WTC11 (cell line): ENCODE measurements around the gene RABAC1. TPM values are rescaled to one million over a fixed set of nuclear protein-coding genes. Genes with fewer than 3 reads are reported as not detected.

Experiments
- ATAC-seq: fragments of 200-7000 bp; cut with Tn5 transposase; 2 replicates; pipeline ENCODE4 v1.10.0; 2021; ENCODE audit warnings: mild to moderate bottlenecking, moderate library complexity
- CTCF ChIA-PET: fragments of 300-600 bp; sonication (Branson Sonifier 250); formaldehyde crosslinking; loops from one replicate; lab custom pipeline; 2021; ENCODE audit warnings: antibody characterized with exemption; lab: Charles Lee
- POLR2A ChIA-PET: fragments of 350-600 bp; sonication (Branson Sonifier 250); formaldehyde crosslinking; loops from one replicate; lab custom pipeline; 2021; ENCODE audit warnings: antibody characterized with exemption; lab: Charles Lee
- DNase-seq: peaks from one replicate; pipeline ENCODE4 v3.0.0; 2021; ENCODE audit warnings: low spot score
- H3K27ac Mint-ChIP-seq: 2 replicates; pipeline ENCODE4 v1.8.0; 2021; ENCODE audit warnings: mixed read lengths
- H3K27me3 Mint-ChIP-seq: 2 replicates; pipeline ENCODE4 v1.8.0; 2021; ENCODE audit warnings: low read depth, mild to moderate bottlenecking, moderate library complexity, mixed read lengths
- H3K36me3 Mint-ChIP-seq: 2 replicates; pipeline ENCODE4 v1.8.0; 2021; ENCODE audit warnings: mixed read lengths
- H3K4me1 Mint-ChIP-seq: 2 replicates; pipeline ENCODE4 v1.8.0; 2022; ENCODE audit warnings: mixed read lengths
- H3K4me3 Mint-ChIP-seq: 2 replicates; pipeline ENCODE4 v1.8.0; 2021; ENCODE audit warnings: mild to moderate bottlenecking, moderate library complexity, mixed read lengths
- H3K9me3 Mint-ChIP-seq: 2 replicates; pipeline ENCODE4 v1.8.0; 2021; ENCODE audit warnings: mixed read lengths
- ATF1 ChIP-seq: sonication (generic); formaldehyde crosslinking; IDR thresholded peaks from 2 replicates; pipeline ENCODE4 v1.8.1; 2023; ENCODE audit warnings: mild to moderate bottlenecking, moderate library complexity, missing genetic modification reagents
- E2F5 ChIP-seq: sonication (generic); formaldehyde crosslinking; IDR thresholded peaks from 2 replicates; pipeline ENCODE4 v1.8.1; 2022; ENCODE audit warnings: mild to moderate bottlenecking, moderate library complexity, missing genetic modification reagents
- FOXJ3 ChIP-seq: sonication (generic); formaldehyde crosslinking; IDR thresholded peaks from 2 replicates; pipeline ENCODE4 v1.9.0; 2021; ENCODE audit warnings: missing genetic modification reagents, mild to moderate bottlenecking, borderline replicate concordance
- FOXK1 ChIP-seq: sonication (generic); formaldehyde crosslinking; IDR thresholded peaks from 2 replicates; pipeline ENCODE4 v1.8.0; 2022; ENCODE audit warnings: mild to moderate bottlenecking, moderate library complexity, missing genetic modification reagents
- FOXP1 ChIP-seq: sonication (generic); formaldehyde crosslinking; IDR thresholded peaks from 2 replicates; pipeline ENCODE4 v1.8.0; 2022; ENCODE audit warnings: missing genetic modification reagents, mild to moderate bottlenecking, moderate library complexity, borderline replicate concordance
- MAX ChIP-seq: sonication (generic); formaldehyde crosslinking; IDR thresholded peaks from 2 replicates; pipeline ENCODE4 v1.8.0; 2022; ENCODE audit warnings: mild to moderate bottlenecking, missing genetic modification reagents
- MYBL2 ChIP-seq: sonication (generic); formaldehyde crosslinking; IDR thresholded peaks from 2 replicates; pipeline ENCODE4 v1.8.1; 2023; ENCODE audit warnings: mild to moderate bottlenecking, moderate library complexity, missing genetic modification reagents
- NFYB ChIP-seq: sonication (generic); formaldehyde crosslinking; conservative IDR thresholded peaks from 2 replicates; pipeline ENCODE4 v1.8.0; 2022; ENCODE audit warnings: low read depth, missing genetic modification reagents
- RELA ChIP-seq: sonication (generic); formaldehyde crosslinking; IDR thresholded peaks from 2 replicates; pipeline ENCODE4 v1.8.1; 2022; ENCODE audit warnings: missing genetic modification reagents, mild to moderate bottlenecking, borderline replicate concordance
- TCF7 ChIP-seq: sonication (generic); formaldehyde crosslinking; IDR thresholded peaks from 2 replicates; pipeline ENCODE4 v1.8.0; 2022; ENCODE audit warnings: mild to moderate bottlenecking, low read depth, missing genetic modification reagents, moderate library complexity
- TP53 ChIP-seq: sonication (generic); formaldehyde crosslinking; IDR thresholded peaks from 2 replicates; pipeline ENCODE4 v1.8.1; 2023; ENCODE audit warnings: mild to moderate bottlenecking, missing genetic modification reagents
- USF1 ChIP-seq: sonication (generic); formaldehyde crosslinking; IDR thresholded peaks from 2 replicates; pipeline ENCODE4 v1.8.0; 2022; ENCODE audit warnings: mild to moderate bottlenecking, missing genetic modification reagents
- ZBTB43 ChIP-seq: sonication (generic); formaldehyde crosslinking; IDR thresholded peaks from 2 replicates; pipeline ENCODE4 v1.8.1; 2023; ENCODE audit warnings: mild to moderate bottlenecking, missing genetic modification reagents
- ZNF121 ChIP-seq: sonication (generic); formaldehyde crosslinking; IDR thresholded peaks from 2 replicates; pipeline ENCODE4 v1.8.0; 2023; ENCODE audit warnings: missing genetic modification reagents
- ZNF396 ChIP-seq: fragments of 250-450 bp; sonication (Bioruptor Pico); IDR thresholded peaks from 2 replicates; pipeline ENCODE4 v1.8.0; 2021; ENCODE audit warnings: mild to moderate bottlenecking, moderate library complexity, borderline replicate concordance
- total RNA-seq: library from RNA; stranded (reverse); gene quantifications from 3 replicates; pipeline ENCODE4 v1.2.3, GENCODE V29; 2021
- TF ChIP-seq, protein P1 (sequence below): sonication (generic); formaldehyde crosslinking; IDR thresholded peaks from 2 replicates; pipeline ENCODE4 v1.8.0; 2022; ENCODE audit warnings: mild to moderate bottlenecking, missing genetic modification reagents
- TF ChIP-seq, protein P2 (sequence below): fragments of 250-450 bp; sonication (Bioruptor Pico); conservative IDR thresholded peaks from 2 replicates; pipeline ENCODE4 v1.9.0; 2021; ENCODE audit warnings: mild to moderate bottlenecking
- TF ChIP-seq, protein P3 (sequence below): fragments of 250-450 bp; sonication (Bioruptor Pico); IDR thresholded peaks from 2 replicates; pipeline ENCODE4 v1.9.0; 2021; ENCODE audit warnings: mild to moderate bottlenecking
- TF ChIP-seq, protein P4 (sequence below): sonication (generic); formaldehyde crosslinking; IDR thresholded peaks from 2 replicates; pipeline ENCODE4 v1.8.0; 2022; ENCODE audit warnings: mild to moderate bottlenecking, missing genetic modification reagents

The RABAC1 gene
- total RNA-seq, 1 experiment from 2014 or later, result 159 TPM

GRCh38 chr19:41984961-41985360 is 25.8 kb upstream of the RABAC1 start (continued):
- TF ChIP-seq E2F5 (CRISPR knock-in tag) (no peak), FOXK1 (no peak), ZNF121 (no peak), ZBTB43 (no peak)

- ChIA-PET POLR2A (no interaction called here), CTCF (no interaction called here)
- H3K9me3 Mint-ChIP-seq, result no peaks in the 10 kb centered on the region
- H3K4me1 Mint-ChIP-seq, result no peaks in the 10 kb centered on the region
- no peak for DNase-seq
- no peak overlapping the region for H3K4me3 Mint-ChIP-seq
- no peaks in the 10 kb centered on the region for H3K27me3 Mint-ChIP-seq
- H3K36me3 Mint-ChIP-seq, result peaks cover 8% of the 10 kb centered on the region
- no peak for ATAC-seq
- no peak overlapping the region for H3K27ac Mint-ChIP-seq
- TF ChIP-seq, protein P1, sequence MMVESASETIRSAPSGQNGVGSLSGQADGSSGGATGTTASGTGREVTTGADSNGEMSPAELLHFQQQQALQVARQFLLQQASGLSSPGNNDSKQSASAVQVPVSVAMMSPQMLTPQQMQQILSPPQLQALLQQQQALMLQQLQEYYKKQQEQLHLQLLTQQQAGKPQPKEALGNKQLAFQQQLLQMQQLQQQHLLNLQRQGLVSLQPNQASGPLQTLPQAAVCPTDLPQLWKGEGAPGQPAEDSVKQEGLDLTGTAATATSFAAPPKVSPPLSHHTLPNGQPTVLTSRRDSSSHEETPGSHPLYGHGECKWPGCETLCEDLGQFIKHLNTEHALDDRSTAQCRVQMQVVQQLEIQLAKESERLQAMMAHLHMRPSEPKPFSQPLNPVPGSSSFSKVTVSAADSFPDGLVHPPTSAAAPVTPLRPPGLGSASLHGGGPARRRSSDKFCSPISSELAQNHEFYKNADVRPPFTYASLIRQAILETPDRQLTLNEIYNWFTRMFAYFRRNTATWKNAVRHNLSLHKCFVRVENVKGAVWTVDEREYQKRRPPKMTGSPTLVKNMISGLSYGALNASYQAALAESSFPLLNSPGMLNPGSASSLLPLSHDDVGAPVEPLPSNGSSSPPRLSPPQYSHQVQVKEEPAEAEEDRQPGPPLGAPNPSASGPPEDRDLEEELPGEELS (CRISPR knock-in tag), result no peak
- TF ChIP-seq MAX (no peak), TCF7 (no peak)
- TF ChIP-seq, protein P2, sequence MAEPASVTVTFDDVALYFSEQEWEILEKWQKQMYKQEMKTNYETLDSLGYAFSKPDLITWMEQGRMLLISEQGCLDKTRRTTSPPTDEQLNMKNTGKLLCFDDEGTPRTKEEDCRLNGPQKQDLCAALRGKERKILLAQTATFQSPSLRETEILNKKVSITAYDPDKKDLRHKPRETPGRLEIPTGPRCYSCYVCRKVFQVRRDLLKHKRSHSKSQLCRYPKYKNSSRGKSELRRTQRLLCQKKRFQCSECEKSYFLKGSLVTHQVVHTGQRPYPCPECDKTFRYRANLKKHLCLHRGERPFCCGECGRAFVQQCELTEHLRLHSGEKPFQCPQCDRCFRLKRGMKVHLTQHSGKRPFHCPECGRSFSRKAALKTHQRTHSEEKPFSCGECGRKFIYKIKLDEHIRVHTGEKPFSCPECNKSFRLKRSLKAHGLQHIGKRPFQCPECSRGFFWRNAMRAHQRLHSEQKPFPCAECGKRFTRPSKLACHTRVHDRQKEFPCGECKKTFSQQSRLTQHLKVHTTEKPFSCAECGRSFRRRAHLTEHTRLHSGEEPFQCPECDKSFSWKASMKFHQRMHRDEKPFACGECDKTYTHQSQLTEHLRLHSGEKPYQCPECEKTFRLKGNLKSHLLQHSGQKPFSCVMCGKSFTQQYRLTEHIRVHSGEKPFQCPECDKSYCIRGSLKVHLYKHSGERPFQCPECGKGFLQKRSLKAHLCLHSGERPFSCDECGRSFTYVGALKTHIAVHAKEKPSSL (CRISPR knock-in tag), result no peak
Observed at GRCh38 chr19:41981724-41982123, 22.6 kb upstream of the RABAC1 start.

GRCh38 chr19:41978470-41978869 is 19.3 kb upstream of the RABAC1 start:
- Mint-ChIP-seq H3K27ac (no peak overlapping the region), H3K36me3 (peaks cover 8% of the 10 kb centered on the region), H3K4me1 (no peaks in the 10 kb centered on the region), H3K27me3 (no peaks in the 10 kb centered on the region), H3K4me3 (no peak overlapping the region), H3K9me3 (no peaks in the 10 kb centered on the region)
- CTCF ChIA-PET, result interaction anchor here (1.4 to 1.5 kb wide), 2 partner anchors 50 to 56 kb away, joined by 4 read pairs; no protein-coding TSS in a partner anchor
- POLR2A ChIA-PET, result no interaction called here
- DNase-seq (no peak), ATAC-seq (no peak)
- no peak for TF ChIP-seq ATF1 (CRISPR knock-in tag)
- no peak for TF ChIP-seq FOXP1 (CRISPR knock-in tag)
- no peak for TF ChIP-seq RELA
- no peak for TF ChIP-seq FOXJ3 (CRISPR knock-in tag)
- TF ChIP-seq, protein P3, sequence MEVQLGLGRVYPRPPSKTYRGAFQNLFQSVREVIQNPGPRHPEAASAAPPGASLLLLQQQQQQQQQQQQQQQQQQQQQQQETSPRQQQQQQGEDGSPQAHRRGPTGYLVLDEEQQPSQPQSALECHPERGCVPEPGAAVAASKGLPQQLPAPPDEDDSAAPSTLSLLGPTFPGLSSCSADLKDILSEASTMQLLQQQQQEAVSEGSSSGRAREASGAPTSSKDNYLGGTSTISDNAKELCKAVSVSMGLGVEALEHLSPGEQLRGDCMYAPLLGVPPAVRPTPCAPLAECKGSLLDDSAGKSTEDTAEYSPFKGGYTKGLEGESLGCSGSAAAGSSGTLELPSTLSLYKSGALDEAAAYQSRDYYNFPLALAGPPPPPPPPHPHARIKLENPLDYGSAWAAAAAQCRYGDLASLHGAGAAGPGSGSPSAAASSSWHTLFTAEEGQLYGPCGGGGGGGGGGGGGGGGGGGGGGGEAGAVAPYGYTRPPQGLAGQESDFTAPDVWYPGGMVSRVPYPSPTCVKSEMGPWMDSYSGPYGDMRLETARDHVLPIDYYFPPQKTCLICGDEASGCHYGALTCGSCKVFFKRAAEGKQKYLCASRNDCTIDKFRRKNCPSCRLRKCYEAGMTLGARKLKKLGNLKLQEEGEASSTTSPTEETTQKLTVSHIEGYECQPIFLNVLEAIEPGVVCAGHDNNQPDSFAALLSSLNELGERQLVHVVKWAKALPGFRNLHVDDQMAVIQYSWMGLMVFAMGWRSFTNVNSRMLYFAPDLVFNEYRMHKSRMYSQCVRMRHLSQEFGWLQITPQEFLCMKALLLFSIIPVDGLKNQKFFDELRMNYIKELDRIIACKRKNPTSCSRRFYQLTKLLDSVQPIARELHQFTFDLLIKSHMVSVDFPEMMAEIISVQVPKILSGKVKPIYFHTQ (CRISPR knock-in tag), result no peak
- no peak for TF ChIP-seq ZNF396
- no peak for TF ChIP-seq ZNF121
- no peak for TF ChIP-seq USF1
- TF ChIP-seq, protein P4, sequence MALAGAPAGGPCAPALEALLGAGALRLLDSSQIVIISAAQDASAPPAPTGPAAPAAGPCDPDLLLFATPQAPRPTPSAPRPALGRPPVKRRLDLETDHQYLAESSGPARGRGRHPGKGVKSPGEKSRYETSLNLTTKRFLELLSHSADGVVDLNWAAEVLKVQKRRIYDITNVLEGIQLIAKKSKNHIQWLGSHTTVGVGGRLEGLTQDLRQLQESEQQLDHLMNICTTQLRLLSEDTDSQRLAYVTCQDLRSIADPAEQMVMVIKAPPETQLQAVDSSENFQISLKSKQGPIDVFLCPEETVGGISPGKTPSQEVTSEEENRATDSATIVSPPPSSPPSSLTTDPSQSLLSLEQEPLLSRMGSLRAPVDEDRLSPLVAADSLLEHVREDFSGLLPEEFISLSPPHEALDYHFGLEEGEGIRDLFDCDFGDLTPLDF (CRISPR knock-in tag), result no peak
- TF ChIP-seq NFYB (CRISPR knock-in tag), result no peak
- no peak for TF ChIP-seq FOXK1
- no peak for TF ChIP-seq MYBL2 (CRISPR knock-in tag)
- no peak for TF ChIP-seq TP53 (CRISPR knock-in tag)
